HL-60 (cell line): ENCODE results near the gene ADGRB3.
"Not testable (repeated sequence)": the region's sequence is repeated elsewhere in the genome, so short reads cannot be mapped to it uniquely, and the experiment has no call there.

Source experiments
- DNase-seq, 2 experiments: peaks; one replicate each; pipeline ENCODE4 v3.0.0-alpha.2; 2010 to 2020; ENCODE audit warnings: low read depth in 1 of 2, low spot score in 1 of 2
- H3K27ac ChIP-seq: fragments of 250-450 bp; sonication (Bioruptor Pico); replicated peaks from 2 replicates; pipeline ENCODE4 v1.5.1; 2020; ENCODE audit warnings: mild to moderate bottlenecking, moderate library complexity
- H3K27me3 ChIP-seq: fragments of 250-450 bp; sonication (Bioruptor Pico); 2 replicates; pipeline ENCODE4 v1.5.1; 2021; ENCODE audit warnings: mild to moderate bottlenecking, moderate library complexity; ENCODE audit not compliant: insufficient read depth, poor library complexity, severe bottlenecking
- H3K4me3 ChIP-seq: replicated peaks from 2 replicates; pipeline ENCODE4 v1.5.1; 2011; ENCODE audit warnings: mild to moderate bottlenecking, control low read depth, low read length; ENCODE audit not compliant: insufficient read depth
- GABPA ChIP-seq: IDR thresholded peaks from 2 replicates; pipeline ENCODE4 v1.6.1; 2012; ENCODE audit warnings: low read depth
- POLR2AphosphoS5 ChIP-seq: IDR thresholded peaks from 2 replicates; pipeline ENCODE4 v1.6.1; 2012; ENCODE audit warnings: low read depth
- SPI1 ChIP-seq: IDR thresholded peaks from 2 replicates; pipeline ENCODE4 v1.6.1; 2012; ENCODE audit warnings: low read depth, mild to moderate bottlenecking, borderline replicate concordance
- TF ChIP-seq, protein P1 (sequence below): IDR thresholded peaks from one replicate; pipeline ENCODE4 v1.5.1; 2011; ENCODE audit warnings: low read length, control low read depth, inconsistent platforms; ENCODE audit not compliant: insufficient read depth
- TF ChIP-seq, protein P2 (sequence below): IDR thresholded peaks from 2 replicates; pipeline ENCODE4 v1.6.1; 2012; ENCODE audit warnings: low read depth; ENCODE audit not compliant: insufficient replicate concordance

Gene ADGRB3

DNA sequence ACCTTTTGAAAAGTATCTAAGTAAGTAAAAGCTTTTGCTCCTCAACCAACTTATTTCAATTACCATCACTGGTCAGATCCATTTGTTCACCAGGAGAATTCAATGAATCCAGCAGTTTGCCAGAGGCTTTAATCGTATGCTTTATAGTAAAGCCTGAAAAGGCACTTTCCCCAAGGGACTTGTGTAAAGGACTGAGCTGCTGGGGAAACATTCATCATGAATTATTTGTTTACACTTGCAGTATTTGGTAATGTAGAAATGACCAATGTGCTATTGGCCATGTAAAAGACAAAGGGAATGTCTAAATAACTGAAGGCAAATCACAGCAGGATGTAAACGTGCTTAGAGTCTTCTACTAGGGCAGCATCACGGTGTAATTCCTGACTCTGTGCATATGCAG lies 471.4 kb downstream of the ADGRB3 start:
- DNase-seq: no peak
- TF ChIP-seq, protein P1, sequence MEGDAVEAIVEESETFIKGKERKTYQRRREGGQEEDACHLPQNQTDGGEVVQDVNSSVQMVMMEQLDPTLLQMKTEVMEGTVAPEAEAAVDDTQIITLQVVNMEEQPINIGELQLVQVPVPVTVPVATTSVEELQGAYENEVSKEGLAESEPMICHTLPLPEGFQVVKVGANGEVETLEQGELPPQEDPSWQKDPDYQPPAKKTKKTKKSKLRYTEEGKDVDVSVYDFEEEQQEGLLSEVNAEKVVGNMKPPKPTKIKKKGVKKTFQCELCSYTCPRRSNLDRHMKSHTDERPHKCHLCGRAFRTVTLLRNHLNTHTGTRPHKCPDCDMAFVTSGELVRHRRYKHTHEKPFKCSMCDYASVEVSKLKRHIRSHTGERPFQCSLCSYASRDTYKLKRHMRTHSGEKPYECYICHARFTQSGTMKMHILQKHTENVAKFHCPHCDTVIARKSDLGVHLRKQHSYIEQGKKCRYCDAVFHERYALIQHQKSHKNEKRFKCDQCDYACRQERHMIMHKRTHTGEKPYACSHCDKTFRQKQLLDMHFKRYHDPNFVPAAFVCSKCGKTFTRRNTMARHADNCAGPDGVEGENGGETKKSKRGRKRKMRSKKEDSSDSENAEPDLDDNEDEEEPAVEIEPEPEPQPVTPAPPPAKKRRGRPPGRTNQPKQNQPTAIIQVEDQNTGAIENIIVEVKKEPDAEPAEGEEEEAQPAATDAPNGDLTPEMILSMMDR: no peak
- TF ChIP-seq, protein P2, sequence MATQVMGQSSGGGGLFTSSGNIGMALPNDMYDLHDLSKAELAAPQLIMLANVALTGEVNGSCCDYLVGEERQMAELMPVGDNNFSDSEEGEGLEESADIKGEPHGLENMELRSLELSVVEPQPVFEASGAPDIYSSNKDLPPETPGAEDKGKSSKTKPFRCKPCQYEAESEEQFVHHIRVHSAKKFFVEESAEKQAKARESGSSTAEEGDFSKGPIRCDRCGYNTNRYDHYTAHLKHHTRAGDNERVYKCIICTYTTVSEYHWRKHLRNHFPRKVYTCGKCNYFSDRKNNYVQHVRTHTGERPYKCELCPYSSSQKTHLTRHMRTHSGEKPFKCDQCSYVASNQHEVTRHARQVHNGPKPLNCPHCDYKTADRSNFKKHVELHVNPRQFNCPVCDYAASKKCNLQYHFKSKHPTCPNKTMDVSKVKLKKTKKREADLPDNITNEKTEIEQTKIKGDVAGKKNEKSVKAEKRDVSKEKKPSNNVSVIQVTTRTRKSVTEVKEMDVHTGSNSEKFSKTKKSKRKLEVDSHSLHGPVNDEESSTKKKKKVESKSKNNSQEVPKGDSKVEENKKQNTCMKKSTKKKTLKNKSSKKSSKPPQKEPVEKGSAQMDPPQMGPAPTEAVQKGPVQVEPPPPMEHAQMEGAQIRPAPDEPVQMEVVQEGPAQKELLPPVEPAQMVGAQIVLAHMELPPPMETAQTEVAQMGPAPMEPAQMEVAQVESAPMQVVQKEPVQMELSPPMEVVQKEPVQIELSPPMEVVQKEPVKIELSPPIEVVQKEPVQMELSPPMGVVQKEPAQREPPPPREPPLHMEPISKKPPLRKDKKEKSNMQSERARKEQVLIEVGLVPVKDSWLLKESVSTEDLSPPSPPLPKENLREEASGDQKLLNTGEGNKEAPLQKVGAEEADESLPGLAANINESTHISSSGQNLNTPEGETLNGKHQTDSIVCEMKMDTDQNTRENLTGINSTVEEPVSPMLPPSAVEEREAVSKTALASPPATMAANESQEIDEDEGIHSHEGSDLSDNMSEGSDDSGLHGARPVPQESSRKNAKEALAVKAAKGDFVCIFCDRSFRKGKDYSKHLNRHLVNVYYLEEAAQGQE: no peak
- TF ChIP-seq GABPA (no peak), SPI1 (no peak), POLR2AphosphoS5 (no peak)
- H3K4me3 ChIP-seq: no peak overlapping the region
- no peak overlapping the region for H3K27ac ChIP-seq
- H3K27me3 ChIP-seq: no peaks in the 10 kb centered on the region

DNA sequence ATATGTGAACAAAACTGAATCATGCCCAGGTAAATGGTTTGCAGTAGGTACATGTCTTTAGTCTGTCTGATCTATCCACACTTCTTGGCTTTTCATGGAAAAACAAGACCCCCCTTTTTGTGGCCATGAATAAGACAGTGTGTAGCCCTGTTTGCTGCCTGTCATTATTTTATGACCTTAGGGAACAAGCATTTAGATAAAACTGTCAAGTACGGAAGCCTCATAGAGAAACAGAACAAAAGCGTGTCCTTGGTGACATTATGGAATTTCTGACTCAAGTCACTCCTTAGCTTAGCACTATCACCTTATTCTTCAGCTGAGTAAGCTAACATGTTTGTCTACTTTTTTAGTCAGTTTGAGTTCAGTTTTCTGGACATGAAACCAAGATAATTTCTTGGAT lies 476.2 kb downstream of the ADGRB3 start:
- H3K27ac ChIP-seq: no peak overlapping the region
- no peaks in the 10 kb centered on the region for H3K27me3 ChIP-seq
- TF ChIP-seq POLR2AphosphoS5: no peak
- TF ChIP-seq, protein P2: no peak
- TF ChIP-seq, protein P1: no peak
- TF ChIP-seq GABPA: no peak
- TF ChIP-seq SPI1: no peak
- no peak overlapping the region for H3K4me3 ChIP-seq
- no peak for DNase-seq

DNA sequence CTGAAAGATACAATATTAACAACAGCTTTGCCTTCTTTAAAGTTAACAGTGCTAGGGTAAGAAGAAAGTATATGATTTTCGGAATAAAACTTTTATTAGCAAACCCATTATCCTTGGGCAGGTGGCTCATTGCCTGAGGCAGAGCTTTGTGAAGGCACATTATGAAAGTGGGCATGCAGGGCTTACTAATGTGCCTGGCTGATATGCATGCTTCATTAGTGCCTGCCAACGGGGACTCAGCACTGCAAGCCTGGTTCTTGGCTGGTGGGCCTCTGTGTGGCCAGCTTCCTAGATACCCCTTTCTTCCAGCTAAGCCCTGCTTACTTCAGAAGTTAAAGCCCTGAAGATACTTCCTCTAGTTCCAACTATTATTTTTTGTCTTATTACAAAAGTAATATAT lies 481.6 kb downstream of the ADGRB3 start:
- no peak overlapping the region for H3K27ac ChIP-seq
- TF ChIP-seq, protein P1: no peak
- TF ChIP-seq SPI1: no peak
- no peak for TF ChIP-seq GABPA
- TF ChIP-seq POLR2AphosphoS5: no peak
- TF ChIP-seq, protein P2: no peak
- DNase-seq: no peak
- H3K4me3 ChIP-seq: no peak overlapping the region
- H3K27me3 ChIP-seq: no peaks in the 10 kb centered on the region

DNA sequence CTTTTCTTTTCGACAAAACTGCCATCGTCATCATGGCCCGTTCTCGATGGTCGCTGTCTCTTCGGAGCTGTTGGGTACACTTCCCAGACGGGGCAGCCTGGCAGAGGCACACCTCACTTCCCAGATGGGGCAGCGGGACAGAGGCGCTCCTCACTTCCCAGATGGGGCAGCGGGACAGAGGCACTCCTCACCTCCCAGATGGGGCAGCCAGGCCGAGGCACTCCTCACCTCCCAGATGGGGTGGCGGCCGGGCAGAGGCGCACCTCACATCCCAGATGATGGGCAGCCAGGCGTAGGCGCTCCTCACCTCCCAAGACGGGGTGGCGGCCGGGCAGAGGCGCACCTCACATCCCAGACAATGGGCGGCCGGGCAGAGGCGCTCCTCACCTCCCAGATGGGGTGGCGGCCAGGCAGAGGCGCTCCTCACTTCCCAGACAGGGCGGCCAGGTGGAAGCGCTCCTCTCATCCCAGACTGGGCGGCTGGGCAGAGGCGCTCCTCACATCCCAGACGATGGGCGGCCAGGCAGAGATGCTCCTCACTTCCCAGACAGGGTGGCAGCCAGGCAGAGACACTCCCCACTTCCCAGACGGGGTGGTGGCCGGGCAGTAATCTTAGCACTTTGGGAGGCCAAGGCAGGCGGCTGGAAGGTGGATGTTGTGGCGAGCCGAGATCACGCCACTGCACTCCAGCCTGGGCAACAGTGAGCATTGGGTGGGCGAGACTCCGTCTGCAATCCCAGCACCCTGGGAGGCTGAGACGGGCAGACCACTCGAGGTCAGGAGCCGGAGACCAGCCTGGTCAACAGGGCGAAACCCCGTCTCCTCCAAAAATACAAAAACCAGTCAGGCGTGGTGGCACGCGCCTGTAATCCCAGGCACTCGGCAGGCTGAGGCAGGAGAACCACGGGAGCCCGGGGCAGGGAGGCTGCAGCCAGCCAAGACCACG lies 486.7 kb downstream of the ADGRB3 start:
- DNase-seq, H3K27me3 ChIP-seq, H3K4me3 ChIP-seq, H3K27ac ChIP-seq: not testable (repeated sequence)
